Measurements from ENCODE around the gene ZNF747. TPM values are rescaled to one million over a fixed set of nuclear protein-coding genes. Genes with fewer than 3 reads are reported as not detected.

ZNF747 gene
- total RNA-seq, 1 experiment from 2014 or later: 10.6 TPM

DNA sequence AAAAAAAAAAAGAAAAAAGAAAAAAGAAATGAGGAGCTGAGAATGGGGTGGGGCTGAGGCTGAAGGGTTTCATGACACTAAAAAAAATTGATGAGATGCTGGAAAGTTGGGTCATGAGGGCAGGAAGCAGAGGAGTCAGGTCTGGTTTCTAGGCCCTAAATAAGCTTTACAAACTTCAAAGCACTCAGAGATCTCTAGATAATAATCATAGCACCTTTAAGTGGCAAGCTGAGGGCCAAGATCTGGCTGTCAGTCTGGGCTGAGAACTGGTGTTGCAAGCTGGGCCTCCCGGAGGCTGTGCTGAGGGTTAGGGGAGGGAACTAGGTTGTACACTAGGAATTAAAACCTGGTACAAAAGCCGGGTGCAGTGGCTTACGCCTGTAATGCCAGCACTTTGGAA lies 17.1 kb upstream of the ZNF747 start:
- Histone ChIP-seq H3K36me3 (ENCODE audit: insufficient read depth, low read length, poor library complexity, severe bottlenecking) (peaks cover 33% of the 10 kb centered on the region), H3K27me3 (replicated peaks; ENCODE audit: insufficient read depth, low read depth, low read length, poor library complexity) (no peaks in the 10 kb centered on the region), H3K9me3 (ENCODE audit: low read depth, low read length, poor library complexity, severe bottlenecking) (no peaks in the 10 kb centered on the region), H3K4me1 (ENCODE audit: insufficient read depth, low read length, poor library complexity, severe bottlenecking) (no peaks in the 10 kb centered on the region), H3K27ac (ENCODE audit: low read depth, low read length, poor library complexity, severe bottlenecking) (no peak overlapping the region), H3K4me3 (ENCODE audit: low read depth, low read length, poor library complexity, severe bottlenecking) (no peak overlapping the region)
- ChIA-PET CTCF (no interaction called here), POLR2A (ENCODE audit: low non-redundant PET) (no interaction called here)
- no peak for TF ChIP-seq EZH2 (IDR thresholded peaks at IDR 0.05; ENCODE audit: borderline replicate concordance, low read depth, low read length, poor library complexity, severe bottlenecking)
- no peak for TF ChIP-seq CTCF (conservative IDR thresholded peaks at IDR 0.05; ENCODE audit: low read depth, low read length)
- DNase-seq (ENCODE audit: low spot score): no peak
- intact Hi-C loops (cut with micrococcal nuclease; ENCODE audit: unreplicated experiment): no loop called here
- BruUV-seq (replicated peaks): no TSS peak

GRCh38 chr16:30548416-30549253 lies 14.0 kb upstream of the ZNF747 start:
- peaks cover 4% of the 10 kb centered on the region for H3K36me3 ChIP-seq (ENCODE audit: insufficient read depth, low read length, poor library complexity, severe bottlenecking)
- no TSS peak for BruUV-seq (replicated peaks)
- H3K4me3 ChIP-seq (ENCODE audit: low read depth, low read length, poor library complexity, severe bottlenecking): no peak overlapping the region
- no peak for DNase-seq (ENCODE audit: low spot score)
- TF ChIP-seq EZH2 (IDR thresholded peaks at IDR 0.05; ENCODE audit: borderline replicate concordance, low read depth, low read length, poor library complexity, severe bottlenecking): no peak
- TF ChIP-seq CTCF (conservative IDR thresholded peaks at IDR 0.05; ENCODE audit: low read depth, low read length): no peak
- H3K9me3 ChIP-seq (ENCODE audit: low read depth, low read length, poor library complexity, severe bottlenecking): no peaks in the 10 kb centered on the region
- intact Hi-C loops (cut with micrococcal nuclease; ENCODE audit: unreplicated experiment): no loop called here
- ChIA-PET POLR2A (ENCODE audit: low non-redundant PET) (interaction anchor here (0.5 kb wide), 2 partner anchors 42 to 195 kb away, joined by 4 to 17 read pairs; no protein-coding TSS in a partner anchor), CTCF (no interaction called here)
- no peak overlapping the region for H3K27ac ChIP-seq (ENCODE audit: low read depth, low read length, poor library complexity, severe bottlenecking)
- no peaks in the 10 kb centered on the region for H3K4me1 ChIP-seq (ENCODE audit: insufficient read depth, low read length, poor library complexity, severe bottlenecking)
- no peaks in the 10 kb centered on the region for H3K27me3 ChIP-seq (replicated peaks; ENCODE audit: insufficient read depth, low read depth, low read length, poor library complexity)

DNA sequence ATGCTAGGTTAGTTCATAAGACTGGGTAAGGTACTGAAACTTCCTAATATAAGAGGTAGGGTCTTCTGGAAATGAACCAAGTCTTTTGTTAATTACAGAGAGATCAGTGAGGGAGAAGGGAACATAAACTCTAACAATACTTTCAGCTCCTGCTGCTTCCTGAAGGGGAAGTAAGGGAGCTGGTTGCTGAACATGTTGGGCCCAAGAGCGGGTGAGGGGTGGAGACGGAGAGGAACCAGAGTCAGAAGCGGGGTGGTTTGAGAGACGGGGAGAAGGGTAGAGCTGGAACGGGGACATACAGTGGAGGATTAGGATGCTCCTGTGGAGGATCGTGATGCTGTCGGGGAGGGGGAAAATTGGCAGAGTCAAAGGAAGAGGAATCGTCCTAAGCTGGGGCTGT lies 11.5 kb upstream of the ZNF747 start:
- H3K9me3 ChIP-seq (ENCODE audit: low read depth, low read length, poor library complexity, severe bottlenecking): no peaks in the 10 kb centered on the region
- no peaks in the 10 kb centered on the region for H3K36me3 ChIP-seq (ENCODE audit: insufficient read depth, low read length, poor library complexity, severe bottlenecking)
- intact Hi-C loops (cut with micrococcal nuclease; ENCODE audit: unreplicated experiment): no loop called here
- H3K4me3 ChIP-seq (ENCODE audit: low read depth, low read length, poor library complexity, severe bottlenecking): no peak overlapping the region
- no peaks in the 10 kb centered on the region for H3K4me1 ChIP-seq (ENCODE audit: insufficient read depth, low read length, poor library complexity, severe bottlenecking)
- H3K27ac ChIP-seq (ENCODE audit: low read depth, low read length, poor library complexity, severe bottlenecking): no peak overlapping the region
- ChIA-PET CTCF (no interaction called here), POLR2A (ENCODE audit: low non-redundant PET) (no interaction called here)
- no peak for TF ChIP-seq CTCF (conservative IDR thresholded peaks at IDR 0.05; ENCODE audit: low read depth, low read length)
- TF ChIP-seq EZH2 (IDR thresholded peaks at IDR 0.05; ENCODE audit: borderline replicate concordance, low read depth, low read length, poor library complexity, severe bottlenecking): no peak
- DNase-seq (ENCODE audit: low spot score): no peak
- no TSS peak for BruUV-seq (replicated peaks)
- H3K27me3 ChIP-seq (replicated peaks; ENCODE audit: insufficient read depth, low read depth, low read length, poor library complexity): no peaks in the 10 kb centered on the region

Measured in A673 (cell line).